ENCODE data around the gene ATF7IP. TPM values are rescaled to one million over a fixed set of nuclear protein-coding genes. Genes with fewer than 3 reads are reported as not detected.

ATF7IP gene
- total RNA-seq, 2 experiments from 2014 or later = 99.8 to 104 TPM

DNA sequence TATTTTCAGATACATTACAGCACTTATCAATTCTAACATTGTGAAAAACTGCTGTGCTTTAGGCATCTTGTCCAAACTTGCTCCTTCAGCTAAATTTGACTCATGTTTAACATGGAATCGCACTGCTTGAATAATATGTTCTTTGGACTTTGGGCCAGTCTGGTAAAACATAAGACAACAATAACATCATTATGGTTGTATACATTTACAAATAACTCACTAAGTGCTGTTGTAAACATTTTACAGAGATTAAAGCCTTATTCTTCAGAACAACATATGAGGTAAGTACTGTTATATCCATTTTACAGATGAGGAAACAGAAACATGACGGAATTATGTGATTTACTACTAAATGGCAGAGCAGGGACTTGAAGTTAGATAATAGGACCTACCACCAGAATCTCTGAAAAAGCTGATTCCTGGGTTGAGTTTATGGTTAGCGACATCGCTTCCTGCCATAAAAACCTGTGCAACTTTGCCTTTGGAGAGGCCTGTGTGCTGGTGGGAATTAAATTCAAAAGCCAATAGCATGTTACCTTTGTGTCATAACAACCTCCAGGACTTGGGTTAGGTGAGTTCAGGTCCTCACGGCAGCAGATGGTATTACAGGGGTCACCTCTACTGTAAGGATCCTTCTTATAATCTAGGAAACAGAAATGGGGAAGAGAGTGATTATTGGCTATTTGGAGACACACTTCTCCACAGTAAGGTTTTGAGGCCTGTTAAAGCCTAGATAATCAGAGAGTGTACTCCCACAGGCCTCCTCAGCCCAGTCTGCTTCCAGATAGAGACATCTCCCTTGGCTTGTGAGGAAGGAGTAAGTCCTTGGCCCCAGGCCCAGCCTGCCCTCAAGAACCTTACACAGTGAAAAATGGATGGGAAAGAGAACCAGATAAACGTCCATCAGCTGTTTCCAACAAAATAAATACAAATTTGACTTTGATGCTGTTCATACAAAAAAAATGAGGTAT lies 140.4 kb downstream of the ATF7IP start:
- no peak for ATAC-seq
- H3K27ac Mint-ChIP-seq = no peak overlapping the region
- peaks cover 29% of the 10 kb centered on the region for H3K36me3 Mint-ChIP-seq (ENCODE audit: low read depth)
- no peaks in the 10 kb centered on the region for H3K4me1 Mint-ChIP-seq (ENCODE audit: low read depth)
- no peak overlapping the region for H3K4me3 Mint-ChIP-seq
- ChIA-PET CTCF (interaction anchor here (1.7 kb wide), 1 partner anchor 268 kb away, joined by 4 read pairs; no protein-coding TSS in a partner anchor), POLR2A (interaction anchor here (0.6 kb wide), 1 partner anchor 14 kb away, joined by 3 read pairs; no protein-coding TSS in a partner anchor)
- no peaks in the 10 kb centered on the region for H3K27me3 Mint-ChIP-seq (ENCODE audit: low read depth)
- DNase-seq = no peak
- no peaks in the 10 kb centered on the region for H3K9me3 Mint-ChIP-seq (ENCODE audit: insufficient read depth)

DNA sequence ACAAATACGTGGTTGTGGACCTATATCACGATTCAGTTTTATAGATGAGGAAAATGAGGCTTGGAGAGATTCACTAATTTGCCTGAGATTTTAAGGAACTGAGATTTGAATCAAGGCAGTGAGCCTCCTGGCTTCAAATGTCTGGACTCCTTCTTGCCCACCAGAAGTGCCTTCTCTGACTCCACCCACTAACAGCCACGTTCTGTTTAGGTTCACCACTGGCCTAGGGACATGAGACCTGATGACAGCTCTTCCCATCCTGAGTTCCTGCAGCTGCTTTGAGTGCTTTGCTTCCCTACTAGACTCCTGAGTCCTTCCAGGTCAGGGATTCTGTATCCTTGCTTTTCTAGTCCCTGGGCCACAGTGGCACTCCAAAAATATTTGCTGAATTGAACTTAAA lies 145.1 kb downstream of the ATF7IP start:
- DNase-seq (no peak), ATAC-seq (no peak)
- CTCF ChIA-PET = no interaction called here
- Mint-ChIP-seq H3K36me3 (ENCODE audit: low read depth) (peaks cover 2% of the 10 kb centered on the region), H3K4me3 (no peak overlapping the region), H3K9me3 (ENCODE audit: insufficient read depth) (no peaks in the 10 kb centered on the region), H3K27me3 (ENCODE audit: low read depth) (peaks cover 3% of the 10 kb centered on the region), H3K4me1 (ENCODE audit: low read depth) (no peaks in the 10 kb centered on the region), H3K27ac (no peak overlapping the region)
- POLR2A ChIA-PET = no interaction called here

DNA sequence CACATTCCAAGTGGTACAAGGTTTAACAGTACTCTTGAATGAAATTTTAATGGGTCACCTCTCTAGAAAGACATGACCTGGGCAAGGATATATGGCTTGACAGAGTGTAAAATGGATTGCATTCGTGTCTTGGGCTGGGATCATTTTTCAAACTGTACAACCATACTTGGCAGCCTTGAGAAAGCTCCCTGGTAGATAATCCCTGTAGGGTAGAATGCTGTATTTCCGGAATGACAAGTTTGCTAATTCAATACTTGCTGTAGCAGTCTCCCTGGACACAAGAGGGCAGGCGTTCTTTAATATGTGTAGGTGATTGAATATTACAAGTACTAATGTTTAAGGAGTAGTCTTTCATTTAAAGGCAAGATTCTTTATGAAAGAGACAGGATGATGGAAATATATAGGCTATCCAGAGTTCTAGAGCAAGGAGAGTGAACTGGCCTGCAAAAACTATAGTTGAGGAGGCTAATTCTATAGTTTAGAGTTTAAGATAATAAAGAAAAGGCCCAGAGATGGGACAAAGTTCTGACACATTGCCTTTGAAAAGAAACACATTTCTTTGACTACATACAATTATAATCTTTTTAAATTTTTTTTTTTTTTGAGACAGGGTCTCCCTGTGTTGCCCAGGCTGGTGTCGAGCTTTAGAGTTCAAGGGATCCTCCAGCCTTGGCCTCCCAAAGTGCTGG lies 148.8 kb downstream of the ATF7IP start:
- Mint-ChIP-seq H3K36me3 (ENCODE audit: low read depth) (no peaks in the 10 kb centered on the region), H3K4me1 (ENCODE audit: low read depth) (no peaks in the 10 kb centered on the region), H3K9me3 (ENCODE audit: insufficient read depth) (no peaks in the 10 kb centered on the region), H3K27me3 (ENCODE audit: low read depth) (peaks cover 3% of the 10 kb centered on the region), H3K27ac (no peak overlapping the region), H3K4me3 (no peak overlapping the region)
- POLR2A ChIA-PET = no interaction called here
- ATAC-seq = no peak
- DNase-seq = no peak
- CTCF ChIA-PET = interaction anchor here (0.6 kb wide), 2 partner anchors 11 to 77 kb away, joined by 3 read pairs; no protein-coding TSS in a partner anchor

DNA sequence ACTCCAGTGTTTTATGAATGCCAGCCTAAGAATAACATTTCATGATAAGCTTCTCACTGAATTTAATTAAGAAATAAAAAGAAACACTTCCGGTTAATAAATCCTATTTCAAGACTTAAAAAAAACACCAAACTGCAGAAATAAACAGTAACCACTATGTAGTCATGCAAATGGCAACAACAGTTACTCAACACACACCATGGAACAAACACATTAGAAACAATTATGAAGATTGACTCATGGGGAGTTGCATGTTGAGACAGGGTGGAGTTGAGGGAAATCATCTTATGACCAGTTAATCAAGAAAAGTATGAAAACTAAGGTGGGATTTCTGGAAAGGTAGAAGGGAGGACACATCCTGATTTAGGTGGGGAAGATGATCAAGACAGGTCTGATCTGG lies 149.5 kb downstream of the ATF7IP start:
- H3K4me3 Mint-ChIP-seq = no peak overlapping the region

DNA sequence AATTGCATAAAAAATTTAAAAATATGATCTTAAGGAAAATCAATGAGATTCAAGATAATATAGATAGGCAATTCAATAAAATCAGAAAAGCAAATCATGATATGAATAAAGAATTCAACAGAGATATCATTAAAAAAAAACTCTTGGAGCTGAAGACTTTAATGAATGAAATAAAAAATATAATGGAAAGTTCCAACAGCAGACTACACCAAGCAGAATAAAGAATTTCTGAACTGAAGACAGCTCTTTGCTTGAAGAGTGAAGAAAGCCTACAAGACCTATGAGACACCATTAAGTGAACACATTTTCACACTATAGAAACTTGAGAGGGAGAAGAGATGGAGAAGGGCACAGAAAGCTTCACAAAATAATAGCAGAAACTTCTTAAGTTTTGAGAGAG lies 156.3 kb downstream of the ATF7IP start:
- DNase-seq = no peak
- no peaks in the 10 kb centered on the region for H3K4me1 Mint-ChIP-seq (ENCODE audit: low read depth)
- no peaks in the 10 kb centered on the region for H3K36me3 Mint-ChIP-seq (ENCODE audit: low read depth)
- H3K9me3 Mint-ChIP-seq (ENCODE audit: insufficient read depth) = peaks cover 28% of the 10 kb centered on the region
- no peak overlapping the region for H3K4me3 Mint-ChIP-seq
- no peak overlapping the region for H3K27ac Mint-ChIP-seq
- CTCF ChIA-PET = no interaction called here
- H3K27me3 Mint-ChIP-seq (ENCODE audit: low read depth) = no peaks in the 10 kb centered on the region
- ATAC-seq = no peak
- POLR2A ChIA-PET = no interaction called here

More for the DNA sequence above, 149.5 kb downstream of the ATF7IP start:
- DNase-seq = no peak
- no peak for ATAC-seq
- H3K36me3 Mint-ChIP-seq (ENCODE audit: low read depth) = no peaks in the 10 kb centered on the region
- H3K9me3 Mint-ChIP-seq (ENCODE audit: insufficient read depth) = no peaks in the 10 kb centered on the region
- H3K27me3 Mint-ChIP-seq (ENCODE audit: low read depth) = peaks cover 3% of the 10 kb centered on the region
- H3K4me1 Mint-ChIP-seq (ENCODE audit: low read depth) = no peaks in the 10 kb centered on the region
- no peak overlapping the region for H3K27ac Mint-ChIP-seq
- CTCF ChIA-PET = no interaction called here
- POLR2A ChIA-PET = no interaction called here

DNA sequence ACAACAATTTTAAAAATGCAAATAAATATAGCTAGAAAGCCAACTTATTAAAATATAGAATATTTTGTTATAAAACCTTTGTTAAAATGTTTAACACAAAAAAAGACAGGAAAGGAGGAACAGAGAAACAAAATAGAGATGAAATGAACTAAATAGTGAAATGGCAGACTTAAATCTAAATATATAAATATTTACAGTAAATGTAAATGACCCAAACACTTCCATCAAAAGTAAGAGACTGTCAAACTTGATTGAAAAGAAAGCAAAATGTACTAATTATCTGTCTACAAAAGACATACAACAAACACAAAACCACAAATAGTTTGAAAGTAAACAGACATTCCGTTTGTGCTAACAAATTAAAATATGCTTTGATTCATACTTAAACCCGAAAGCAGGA lies 160.5 kb downstream of the ATF7IP start:
- POLR2A ChIA-PET = no interaction called here
- H3K4me3 Mint-ChIP-seq = no peak overlapping the region

DNA sequence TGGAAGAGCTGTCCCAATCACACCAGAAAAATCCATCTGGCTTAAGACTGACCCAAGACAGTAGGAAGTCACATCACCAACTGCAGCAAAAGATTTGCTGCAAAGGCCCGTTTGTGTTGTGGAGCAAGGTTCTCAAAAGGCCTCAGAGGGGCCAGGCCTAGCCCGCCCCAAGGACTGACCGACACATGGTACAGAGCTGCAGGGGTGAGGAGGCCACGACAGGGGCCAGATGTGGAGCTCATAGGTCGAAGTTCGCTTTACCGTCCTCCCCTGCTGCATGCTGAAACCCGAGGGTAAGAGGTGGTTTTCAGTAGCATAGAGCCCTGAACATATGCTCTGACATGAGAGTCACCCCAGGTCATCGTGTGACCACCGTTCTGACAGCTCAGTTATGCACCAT lies 166.7 kb downstream of the ATF7IP start:
- Mint-ChIP-seq H3K36me3 (ENCODE audit: low read depth) (no peaks in the 10 kb centered on the region), H3K9me3 (ENCODE audit: insufficient read depth) (no peaks in the 10 kb centered on the region), H3K27ac (no peak overlapping the region), H3K4me1 (ENCODE audit: low read depth) (no peaks in the 10 kb centered on the region), H3K4me3 (no peak overlapping the region), H3K27me3 (ENCODE audit: low read depth) (no peaks in the 10 kb centered on the region)
- ChIA-PET CTCF (interaction anchor here (1.0 kb wide), 1 partner anchor 132 kb away, joined by 3 read pairs; no protein-coding TSS in a partner anchor), POLR2A (no interaction called here)
- ATAC-seq = no peak
- DNase-seq = no peak

More for the DNA sequence above, 160.5 kb downstream of the ATF7IP start:
- Mint-ChIP-seq H3K4me1 (ENCODE audit: low read depth) (no peaks in the 10 kb centered on the region), H3K27me3 (ENCODE audit: low read depth) (no peaks in the 10 kb centered on the region), H3K36me3 (ENCODE audit: low read depth) (no peaks in the 10 kb centered on the region), H3K27ac (no peak overlapping the region), H3K9me3 (ENCODE audit: insufficient read depth) (peaks cover 28% of the 10 kb centered on the region)
- DNase-seq = no peak
- CTCF ChIA-PET = no interaction called here
- ATAC-seq = no peak

DNA sequence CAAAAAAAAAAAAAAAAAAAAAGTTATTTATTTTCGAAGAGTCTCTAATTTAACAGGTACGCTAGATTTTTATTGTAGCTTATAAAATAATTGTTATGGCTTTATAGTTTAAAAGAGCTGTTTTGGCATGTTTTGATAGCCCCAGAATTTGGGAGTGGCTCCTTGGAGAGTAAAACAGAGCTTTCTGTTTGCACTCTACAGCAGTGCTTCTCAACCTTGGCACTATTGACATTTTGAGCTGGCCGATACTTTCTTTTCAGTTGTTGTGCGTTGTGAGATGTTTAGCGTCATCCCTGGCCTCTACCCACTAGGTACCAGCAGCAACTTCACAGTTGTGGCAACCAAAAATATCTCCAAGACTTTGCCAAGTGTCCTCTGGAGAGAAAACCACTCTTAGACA lies 171.6 kb downstream of the ATF7IP start:
- no peak overlapping the region for H3K27ac Mint-ChIP-seq
- H3K4me3 Mint-ChIP-seq = no peak overlapping the region
- no peak for ATAC-seq
- DNase-seq = no peak
- H3K9me3 Mint-ChIP-seq (ENCODE audit: insufficient read depth) = no peaks in the 10 kb centered on the region
- H3K27me3 Mint-ChIP-seq (ENCODE audit: low read depth) = peaks cover 2% of the 10 kb centered on the region
- POLR2A ChIA-PET = no interaction called here
- CTCF ChIA-PET = no interaction called here
- H3K4me1 Mint-ChIP-seq (ENCODE audit: low read depth) = no peaks in the 10 kb centered on the region
- H3K36me3 Mint-ChIP-seq (ENCODE audit: low read depth) = no peaks in the 10 kb centered on the region

DNA sequence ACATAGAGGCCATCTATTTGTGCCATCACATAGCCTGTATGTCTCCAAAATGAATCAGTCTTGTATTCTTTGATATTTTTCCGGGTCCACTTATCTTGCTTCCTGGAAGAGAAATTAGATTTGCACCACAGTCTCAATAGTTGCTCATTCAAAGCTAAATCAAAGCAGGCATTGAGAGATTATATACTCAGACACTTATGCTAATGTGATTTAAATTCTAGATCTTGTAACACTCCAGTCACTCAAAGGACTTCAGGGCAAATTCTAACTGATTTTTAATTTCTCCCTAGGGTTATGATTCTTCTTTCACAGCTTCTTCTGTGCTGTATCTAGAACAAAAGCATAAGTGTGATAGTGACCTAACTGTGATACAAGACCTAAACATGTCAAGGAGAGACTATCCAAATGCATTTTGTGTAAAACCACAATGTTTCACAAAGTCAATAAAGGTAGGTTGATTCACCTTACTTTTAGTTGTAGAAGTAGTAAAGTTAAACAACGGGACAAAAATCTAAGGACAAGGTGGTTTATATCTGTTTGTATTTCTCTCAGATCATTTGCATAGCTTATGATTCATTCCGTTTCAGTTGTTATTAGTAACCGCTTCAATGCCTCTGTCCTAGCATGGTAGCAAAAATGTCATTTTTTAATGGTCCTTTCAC lies 175.4 kb downstream of the ATF7IP start:
- H3K36me3 Mint-ChIP-seq (ENCODE audit: low read depth) = no peaks in the 10 kb centered on the region
- H3K27me3 Mint-ChIP-seq (ENCODE audit: low read depth) = peaks cover 4% of the 10 kb centered on the region
- no peak overlapping the region for H3K4me3 Mint-ChIP-seq
- H3K9me3 Mint-ChIP-seq (ENCODE audit: insufficient read depth) = no peaks in the 10 kb centered on the region
- no peak overlapping the region for H3K27ac Mint-ChIP-seq
- ATAC-seq = no peak
- DNase-seq = no peak
- POLR2A ChIA-PET = no interaction called here
- H3K4me1 Mint-ChIP-seq (ENCODE audit: low read depth) = no peaks in the 10 kb centered on the region
- CTCF ChIA-PET = no interaction called here

DNA sequence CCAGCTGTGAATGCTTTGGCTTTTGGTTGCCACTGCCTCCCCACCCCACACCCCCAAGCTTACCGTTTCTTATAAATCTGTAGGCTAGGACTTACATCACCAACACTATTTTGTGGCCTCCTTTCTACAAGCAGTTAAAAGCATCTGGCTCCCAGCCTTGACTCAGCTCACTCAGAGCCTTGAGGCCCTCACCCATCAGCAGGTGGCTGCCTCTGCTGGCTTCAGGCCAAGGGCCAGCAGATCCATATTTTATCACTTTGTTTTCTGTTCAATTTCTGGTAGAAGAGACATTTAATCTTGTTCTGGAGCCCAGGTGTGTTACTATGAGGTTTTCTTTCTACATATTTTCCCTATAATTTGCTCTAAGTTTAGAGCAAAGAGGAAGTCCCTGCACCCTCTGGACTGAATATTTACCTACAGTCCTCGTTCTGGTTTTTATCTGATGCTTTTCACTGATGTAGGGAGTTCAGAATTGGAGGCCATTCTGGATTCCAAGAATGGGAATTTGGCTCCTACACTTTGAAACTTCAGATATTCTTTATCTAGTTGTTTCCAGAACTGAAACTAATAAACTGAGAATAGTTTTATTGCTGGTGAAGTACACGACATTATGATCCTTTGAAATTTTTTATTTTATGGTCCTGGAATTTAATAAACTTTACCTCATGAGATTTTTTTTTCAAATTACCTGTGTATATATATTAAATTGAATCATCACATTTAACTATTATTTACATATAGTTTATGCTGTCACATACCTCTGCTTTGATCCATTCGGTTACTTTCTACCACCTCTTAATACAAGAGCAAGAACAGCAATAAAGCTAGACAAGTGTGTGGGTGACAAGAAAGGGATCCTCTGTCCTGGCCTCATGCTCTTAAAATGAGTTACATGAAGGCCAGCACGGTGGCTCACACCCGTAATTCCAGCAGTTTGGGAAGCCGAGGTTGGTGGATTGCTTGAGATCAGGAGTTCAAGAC lies 180.0 kb downstream of the ATF7IP start:
- POLR2A ChIA-PET = no interaction called here
- Mint-ChIP-seq H3K4me1 (ENCODE audit: low read depth) (no peaks in the 10 kb centered on the region), H3K4me3 (no peak overlapping the region), H3K27ac (no peak overlapping the region), H3K36me3 (ENCODE audit: low read depth) (no peaks in the 10 kb centered on the region), H3K9me3 (ENCODE audit: insufficient read depth) (no peaks in the 10 kb centered on the region), H3K27me3 (ENCODE audit: low read depth) (peaks cover 4% of the 10 kb centered on the region)
- DNase-seq = no peak
- ATAC-seq = no peak
- CTCF ChIA-PET = no interaction called here

DNA sequence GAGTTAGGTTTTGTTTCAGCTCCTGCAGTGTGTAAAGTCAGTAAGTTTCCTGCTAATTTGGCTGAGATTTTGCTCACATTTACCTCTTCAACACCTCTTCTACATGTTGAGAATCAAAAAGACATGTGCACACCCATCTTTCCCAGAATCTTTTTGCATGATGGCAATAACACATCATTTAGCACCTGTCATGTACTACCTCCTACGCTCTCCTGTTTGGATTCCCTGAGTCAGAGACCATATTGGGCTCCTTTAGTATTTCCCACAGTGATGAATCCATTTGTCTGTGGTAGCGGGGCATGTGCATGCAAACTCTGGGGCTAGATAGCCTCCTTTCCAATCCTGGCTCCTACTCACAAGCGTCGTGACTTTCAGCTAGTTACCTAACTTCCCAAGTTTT lies 182.1 kb downstream of the ATF7IP start:
- Mint-ChIP-seq H3K4me1 (ENCODE audit: low read depth) (no peaks in the 10 kb centered on the region), H3K4me3 (no peak overlapping the region), H3K27me3 (ENCODE audit: low read depth) (peaks cover 3% of the 10 kb centered on the region), H3K9me3 (ENCODE audit: insufficient read depth) (peaks cover 3% of the 10 kb centered on the region), H3K27ac (no peak overlapping the region), H3K36me3 (ENCODE audit: low read depth) (no peaks in the 10 kb centered on the region)
- ATAC-seq (no peak), DNase-seq (no peak)
- POLR2A ChIA-PET = no interaction called here
- CTCF ChIA-PET = interaction anchor here (1.2 kb wide), 1 partner anchor 362 kb away, joined by 4 read pairs; no protein-coding TSS in a partner anchor

Data from activated CD8-positive, alpha-beta T cell treated with anti-CD3 and anti-CD28 coated beads, Interleukin-2, amount 10 ng/mL, durations not matched to agents 7 days and 5 days (primary cell).